NCI-H774 (cell line): ENCODE measurements around the gene RAD51AP2.
"Not testable (repeated sequence)": the region's sequence is repeated elsewhere in the genome, so short reads cannot be mapped to it uniquely, and the experiment has no call there.

Experiments
- DNase-seq: peaks from one replicate; lab custom pipeline; 2025; lab: John Stamatoyannopoulos, UW

The RAD51AP2 gene

DNA sequence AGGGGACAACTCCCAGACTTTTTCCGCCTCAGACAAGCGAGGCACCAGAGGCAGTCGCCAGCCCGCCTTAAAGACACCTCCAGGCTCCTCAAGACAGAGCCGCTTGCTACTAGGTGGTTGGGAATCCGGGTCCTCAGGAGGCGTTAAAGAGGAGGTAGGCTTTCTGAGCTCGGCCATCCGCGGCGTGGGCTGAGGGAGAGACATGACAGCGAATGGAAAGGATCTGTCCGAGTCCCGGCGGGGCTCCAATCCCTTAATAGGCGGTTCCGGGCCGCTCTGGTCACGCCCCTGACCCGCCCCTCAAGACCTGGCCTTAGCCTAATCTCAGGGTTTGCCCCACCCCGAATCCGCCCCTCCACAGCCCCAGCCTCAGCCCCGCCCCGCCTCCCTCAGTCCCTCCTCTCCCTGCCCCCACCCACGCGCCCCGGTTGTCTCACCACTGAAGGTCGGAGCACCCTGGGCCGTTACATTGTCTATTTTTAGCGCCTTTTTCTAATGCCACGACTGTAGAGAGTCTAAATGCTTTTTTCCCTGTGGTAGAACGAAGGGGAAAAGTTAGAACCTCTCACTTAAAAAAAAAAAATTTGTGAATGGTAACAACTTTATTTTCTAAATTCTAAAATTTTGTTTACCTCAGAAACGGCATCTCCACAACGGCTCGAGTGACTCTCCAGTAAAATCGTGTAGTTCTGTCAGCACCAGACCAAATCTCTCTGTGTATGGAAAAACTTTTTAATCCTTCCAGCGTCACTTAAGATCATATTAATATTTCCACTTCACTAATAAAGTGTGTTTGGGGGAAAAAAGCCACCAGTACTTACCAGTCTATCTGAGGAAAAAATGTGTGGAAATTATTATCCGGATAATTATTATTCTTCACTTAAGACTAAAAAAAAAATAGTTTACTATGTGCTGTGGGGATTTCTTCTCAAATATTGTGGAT, at the start of gene RAD51AP2:
Gene RAD51AP2, minus strand, starts transcription at position 229 of the 943 bp plus-strand sequence. Its CDS starts 25 bp downstream, at position 204.
- DNase-seq, result peak; percentile 42

DNA sequence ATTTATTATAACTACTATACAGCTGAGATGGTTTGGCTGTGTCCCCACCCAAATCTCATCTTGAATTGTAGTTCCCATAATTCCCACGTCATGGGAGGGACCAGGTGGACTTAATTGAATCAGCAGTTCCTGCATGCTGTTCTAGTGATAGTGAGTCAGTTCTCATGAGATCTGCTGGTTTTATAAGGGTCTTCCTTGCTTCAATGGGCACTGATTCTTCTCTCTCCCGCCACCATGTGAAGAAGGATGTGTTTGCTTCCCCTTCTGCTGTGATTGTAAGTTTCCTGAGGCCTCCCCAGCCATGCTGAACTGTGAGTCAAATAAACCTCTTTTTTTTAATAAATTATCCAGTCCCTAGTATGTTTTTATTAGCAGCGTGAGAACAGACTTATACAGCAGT, 47.5 kb upstream of the RAD51AP2 start:
- DNase-seq, result not testable (repeated sequence)

DNA sequence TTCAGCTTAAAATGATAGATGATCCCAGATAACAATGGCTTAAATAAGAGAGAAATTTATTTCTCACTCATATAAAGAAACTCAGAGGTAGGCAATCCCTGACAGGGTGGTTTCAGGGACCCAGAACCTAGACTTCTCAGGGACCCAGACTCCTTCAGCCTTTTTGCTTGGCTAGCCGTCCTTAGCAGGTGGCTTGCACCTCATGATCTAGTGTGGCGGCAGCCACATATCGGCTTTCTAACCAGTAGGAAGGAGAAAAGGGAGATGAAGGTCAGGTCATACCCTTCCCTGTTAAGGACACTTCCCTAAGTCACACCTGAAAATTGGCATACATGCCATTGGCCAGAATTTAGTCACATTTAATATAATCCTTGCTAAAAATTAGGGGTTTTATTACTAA, 40.6 kb upstream of the RAD51AP2 start:
- DNase-seq, result no peak

DNA sequence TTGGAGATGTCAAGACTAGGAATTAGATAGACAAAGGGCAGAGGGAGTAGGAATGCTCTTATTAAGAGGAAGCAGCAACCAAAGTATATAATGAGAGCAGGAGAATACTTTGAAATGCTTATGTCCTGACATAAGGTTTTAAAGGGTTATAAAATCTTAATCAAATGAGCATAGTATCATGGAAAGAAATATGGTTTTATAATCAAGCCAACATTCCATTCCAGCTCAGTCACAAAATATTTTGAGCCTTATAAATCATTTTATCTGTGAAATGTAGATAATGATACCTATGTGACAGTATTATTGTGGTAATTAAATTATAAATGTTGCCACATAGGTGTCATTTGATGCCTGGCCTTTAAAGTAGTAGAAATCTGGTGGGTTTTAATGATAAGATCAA, 39.8 kb upstream of the RAD51AP2 start:
- no peak for DNase-seq

DNA sequence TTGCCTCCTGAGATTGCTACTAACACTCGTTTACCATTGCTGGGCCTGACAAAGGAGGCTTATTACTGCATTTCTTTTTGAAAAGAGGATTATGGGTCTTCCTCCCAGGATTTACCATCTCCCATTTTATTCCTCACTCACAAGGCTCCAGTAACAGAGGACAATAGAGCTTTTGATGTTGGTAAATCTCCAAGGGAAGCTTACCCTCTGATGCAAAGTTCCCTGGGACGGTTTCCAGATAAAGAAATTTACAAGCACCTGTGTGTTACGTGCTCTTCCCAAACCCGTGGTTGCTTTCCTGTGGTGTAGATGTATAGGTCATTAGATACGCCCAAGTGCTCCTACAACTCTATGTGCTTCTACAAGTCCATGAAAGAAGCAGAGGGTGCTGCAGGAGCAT, 39.4 kb upstream of the RAD51AP2 start:
- DNase-seq, result no peak

DNA sequence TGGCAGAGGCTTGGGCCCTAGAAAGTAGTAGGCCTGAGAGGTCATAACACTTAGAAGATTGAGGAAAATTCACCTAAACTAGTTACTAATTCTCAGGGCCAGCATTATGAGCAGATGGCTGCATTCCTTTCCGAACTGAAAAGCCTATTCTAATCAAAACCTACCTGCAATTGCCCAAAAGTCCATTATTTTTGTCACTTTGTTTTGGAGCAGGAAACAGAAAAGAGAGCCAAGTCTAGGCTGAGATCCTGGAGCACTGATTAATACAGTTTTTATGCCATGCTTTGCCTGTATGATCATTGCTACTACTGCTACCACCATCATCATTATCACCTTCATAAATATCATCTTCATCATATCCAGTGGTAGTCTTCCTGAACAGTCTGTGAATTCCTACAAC, 36.9 kb upstream of the RAD51AP2 start:
- no peak for DNase-seq

DNA sequence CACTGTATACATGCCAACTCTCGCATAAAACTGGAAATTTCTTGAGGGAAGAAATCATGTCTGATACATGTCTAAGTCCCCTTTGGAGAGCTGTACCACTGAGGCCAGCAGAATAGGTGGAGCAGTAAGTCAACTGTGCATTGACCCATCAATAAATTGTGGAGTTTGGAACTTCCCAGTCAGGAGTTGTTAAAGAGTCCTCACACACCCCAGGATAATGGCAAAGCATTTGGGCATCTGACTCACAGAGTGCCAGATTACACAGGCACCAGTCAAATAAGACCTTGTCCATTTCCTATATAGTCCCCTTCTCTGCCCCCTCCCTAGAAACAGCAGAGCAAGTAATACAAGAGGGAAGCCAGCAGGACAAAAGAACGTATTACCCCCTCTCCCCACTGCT, 32.7 kb upstream of the RAD51AP2 start:
- no peak for DNase-seq

DNA sequence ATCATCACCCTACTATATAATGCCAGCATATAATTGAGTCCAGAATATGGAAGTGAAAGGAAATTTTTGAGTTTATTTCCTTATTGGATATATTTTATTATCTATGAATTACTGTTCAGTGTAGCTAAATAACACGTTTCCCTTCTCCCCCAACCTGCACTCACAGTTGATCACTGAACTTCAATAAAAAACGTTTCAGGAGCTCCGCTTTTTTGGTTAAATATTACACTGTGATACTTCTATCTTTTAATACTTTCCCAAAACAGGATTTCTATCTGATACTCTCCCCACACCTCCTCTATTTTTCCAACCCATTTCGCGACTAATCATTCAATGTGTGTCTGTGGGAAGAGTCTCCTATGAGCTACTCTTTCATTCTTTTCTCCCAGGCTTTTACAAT, 29.5 kb upstream of the RAD51AP2 start:
- DNase-seq, result no peak

DNA sequence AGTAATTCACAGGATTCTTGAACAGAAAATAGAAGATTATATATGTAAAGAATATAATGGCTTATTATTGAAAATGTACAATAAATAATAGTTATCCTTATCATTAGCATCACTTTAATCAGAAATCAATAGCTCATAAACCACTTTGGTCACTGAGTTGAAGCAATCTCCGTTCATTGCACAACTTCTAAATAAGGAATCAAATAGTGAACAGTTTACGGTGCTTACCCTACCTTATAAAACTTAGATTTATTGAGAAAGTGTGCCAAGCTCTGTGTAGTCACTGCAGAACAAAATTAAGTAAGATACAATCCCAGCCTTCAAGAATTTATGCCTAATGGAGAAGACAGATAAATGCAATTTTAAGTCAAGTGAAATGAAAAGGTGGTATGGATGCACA, 29.0 kb upstream of the RAD51AP2 start:
- no peak for DNase-seq

DNA sequence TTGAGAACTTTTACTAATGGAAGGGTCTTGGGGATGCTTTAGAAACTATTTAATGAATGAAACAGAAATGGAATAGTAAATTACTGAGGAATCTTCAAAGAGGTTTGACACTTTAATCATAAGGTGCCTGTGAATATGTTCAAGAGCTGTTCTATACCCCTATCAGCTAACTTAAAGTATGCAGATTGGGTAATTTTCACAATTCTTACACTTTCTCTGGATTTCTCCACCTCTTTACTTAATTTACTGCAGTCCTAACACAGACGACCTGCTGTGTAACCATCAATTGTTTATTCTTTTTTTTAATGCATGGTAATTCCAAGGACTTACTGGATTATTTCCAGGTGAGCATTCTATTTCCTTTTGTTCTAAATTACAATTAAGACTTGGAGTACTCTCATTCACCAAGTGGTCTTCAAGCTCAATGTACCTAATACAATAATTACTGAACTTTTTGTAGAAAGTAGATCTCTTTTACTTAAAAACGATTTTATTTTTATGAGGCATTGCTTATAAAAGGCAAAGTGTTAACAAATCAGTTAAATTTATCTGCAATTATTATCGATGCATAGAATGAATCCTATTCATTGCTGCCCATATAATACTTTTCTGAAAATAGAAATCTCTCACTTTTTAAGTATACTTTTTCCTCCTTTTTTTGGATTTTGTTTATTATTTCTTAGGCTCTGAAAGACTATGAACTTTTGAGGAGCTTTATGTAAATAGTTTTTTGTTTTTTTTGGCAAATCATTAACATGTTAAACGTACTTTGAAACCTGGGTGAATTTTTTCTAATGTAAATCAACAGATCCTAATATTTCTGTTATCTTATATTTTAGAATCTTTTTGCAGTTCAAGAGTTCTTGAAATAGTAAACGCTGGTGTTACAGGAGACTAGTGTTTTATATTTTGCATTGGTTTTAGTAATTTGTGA, 27.7 kb upstream of the RAD51AP2 start:
- DNase-seq, result no peak

DNA sequence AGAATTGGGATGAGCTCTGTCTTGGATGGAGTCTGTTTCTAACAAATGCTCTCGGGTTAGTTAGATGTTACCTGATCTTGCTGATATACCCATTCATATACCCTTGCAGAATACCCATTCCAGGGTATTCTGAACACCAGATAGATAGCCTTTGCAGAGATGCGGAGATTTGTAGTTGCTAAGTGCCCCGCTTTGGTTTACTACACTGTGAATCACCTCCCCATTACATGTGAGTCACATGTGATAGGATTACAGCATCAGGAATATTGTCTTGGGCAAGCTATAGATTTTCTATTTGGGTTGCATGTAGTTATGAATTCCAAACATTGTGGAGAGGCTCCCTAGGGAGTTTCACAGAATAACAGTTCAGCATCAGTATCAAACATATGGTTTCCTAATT, 26.0 kb upstream of the RAD51AP2 start:
- DNase-seq, result no peak

DNA sequence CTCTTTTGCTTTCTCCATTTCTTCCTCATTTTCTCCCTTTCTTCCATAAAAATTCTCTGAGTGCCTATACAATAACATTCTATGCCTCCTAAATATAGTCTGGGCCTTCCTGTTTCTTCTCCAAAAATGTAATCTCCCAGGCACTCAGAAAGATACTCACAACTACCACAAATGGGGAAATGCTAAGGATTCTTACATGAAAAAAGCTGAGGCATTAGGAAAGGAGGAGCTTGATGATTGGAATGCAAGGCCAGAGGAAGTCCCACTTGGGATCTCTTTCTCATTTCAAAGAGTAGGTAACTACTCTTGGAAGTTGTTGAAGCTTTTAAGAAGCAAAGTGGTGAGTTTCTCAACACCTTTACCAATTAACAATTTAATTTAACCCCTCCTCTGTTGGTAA, 25.6 kb upstream of the RAD51AP2 start:
- DNase-seq, result no peak

DNA sequence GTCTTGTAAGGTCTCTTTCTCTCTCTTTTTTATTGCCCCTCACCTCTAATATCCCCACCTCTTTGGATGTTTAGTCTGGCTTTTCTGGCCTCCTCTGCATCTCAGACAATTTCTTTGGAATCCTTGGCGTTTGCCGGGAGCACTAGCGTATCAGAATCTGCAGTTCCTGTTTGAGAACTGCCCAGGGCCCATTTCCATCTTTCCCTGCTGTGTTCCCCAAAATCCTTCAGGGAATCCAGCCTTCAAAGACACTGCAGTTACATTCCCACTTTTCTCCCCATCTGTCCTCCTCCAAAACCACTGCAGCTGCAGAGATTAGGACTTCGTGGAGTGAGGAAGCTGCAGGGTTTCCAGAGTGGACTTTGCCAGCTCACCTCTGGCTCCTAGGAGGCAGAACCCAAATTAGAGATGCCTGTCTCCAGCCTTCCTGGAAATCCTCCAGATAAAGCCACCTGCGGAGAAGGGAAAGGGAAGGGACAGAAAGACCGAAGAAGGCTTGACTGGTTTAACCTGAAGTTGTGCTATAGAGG, 25.0 kb upstream of the RAD51AP2 start:
- no peak for DNase-seq

DNA sequence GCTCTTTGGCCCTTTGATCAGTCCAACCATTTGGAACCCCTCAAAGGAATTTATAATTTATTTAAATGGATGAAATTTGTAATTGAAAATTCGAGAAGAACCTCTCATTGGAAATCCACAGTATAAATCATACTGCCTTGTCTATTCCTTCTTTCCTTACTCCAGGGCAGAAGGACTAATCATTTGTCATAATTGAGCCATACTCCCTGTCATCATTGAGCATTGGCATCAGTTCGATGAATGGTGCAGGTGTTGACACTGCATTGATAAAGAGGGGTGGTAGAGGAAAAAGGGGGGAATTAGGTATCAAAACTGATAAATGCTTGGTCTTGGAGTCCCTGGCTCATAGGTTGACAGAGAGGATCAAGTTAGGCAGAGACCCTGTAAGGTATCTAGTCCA, 24.2 kb upstream of the RAD51AP2 start:
- DNase-seq, result no peak

DNA sequence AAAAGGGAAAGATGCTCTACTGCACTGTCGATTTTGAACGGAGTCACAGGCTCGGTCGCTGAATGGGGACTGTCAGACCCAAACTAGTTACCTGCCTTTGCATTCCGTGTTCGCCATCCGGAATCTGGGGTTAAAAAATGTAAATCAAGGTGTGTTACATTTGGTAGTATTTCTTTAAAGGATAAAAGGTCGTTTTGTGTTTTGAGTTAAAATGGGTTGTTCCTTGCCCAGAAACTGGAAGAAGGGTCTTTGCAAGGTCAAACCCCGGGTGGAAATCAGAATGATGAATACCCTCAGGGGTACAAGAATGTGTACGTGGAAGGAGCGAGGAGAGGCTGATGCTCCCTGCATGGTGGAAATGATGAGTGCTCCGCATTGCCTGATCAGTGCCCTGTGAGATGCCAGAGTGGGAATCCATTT, 23.3 kb upstream of the RAD51AP2 start:
- no peak for DNase-seq

DNA sequence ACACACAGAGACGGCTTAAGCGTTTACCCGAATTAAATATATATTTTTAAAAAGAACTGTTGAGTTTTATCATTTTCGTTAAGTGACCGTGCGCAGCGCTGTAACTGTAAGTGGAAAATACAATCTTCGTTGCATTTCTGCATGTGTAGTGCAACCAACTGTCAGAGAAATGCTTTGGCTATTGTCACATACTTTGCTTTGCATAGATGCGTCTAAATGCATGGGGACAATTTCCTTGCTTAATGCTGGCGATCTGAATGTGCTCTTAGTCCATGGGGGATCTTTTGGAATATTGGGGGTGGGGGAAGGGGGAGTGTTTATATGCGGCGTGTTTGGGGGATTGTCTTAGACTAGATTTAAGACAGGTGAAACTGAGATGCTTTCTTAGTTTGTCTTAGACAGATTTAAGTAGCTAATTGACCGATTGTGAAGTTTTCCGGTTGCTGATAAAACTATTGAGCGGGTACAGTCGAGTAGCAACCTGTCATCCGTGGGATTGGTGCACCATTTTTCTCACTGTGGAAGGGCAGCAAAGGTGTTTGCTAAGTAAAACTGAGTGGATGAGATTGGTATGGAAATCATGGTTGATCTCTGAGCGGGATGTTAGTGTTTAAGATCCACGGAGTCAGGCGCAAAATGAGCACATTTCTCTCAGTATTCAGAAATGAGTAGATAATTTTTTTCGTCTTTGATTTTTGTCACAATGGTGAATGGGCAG, 22.7 kb upstream of the RAD51AP2 start:
- no peak for DNase-seq

DNA sequence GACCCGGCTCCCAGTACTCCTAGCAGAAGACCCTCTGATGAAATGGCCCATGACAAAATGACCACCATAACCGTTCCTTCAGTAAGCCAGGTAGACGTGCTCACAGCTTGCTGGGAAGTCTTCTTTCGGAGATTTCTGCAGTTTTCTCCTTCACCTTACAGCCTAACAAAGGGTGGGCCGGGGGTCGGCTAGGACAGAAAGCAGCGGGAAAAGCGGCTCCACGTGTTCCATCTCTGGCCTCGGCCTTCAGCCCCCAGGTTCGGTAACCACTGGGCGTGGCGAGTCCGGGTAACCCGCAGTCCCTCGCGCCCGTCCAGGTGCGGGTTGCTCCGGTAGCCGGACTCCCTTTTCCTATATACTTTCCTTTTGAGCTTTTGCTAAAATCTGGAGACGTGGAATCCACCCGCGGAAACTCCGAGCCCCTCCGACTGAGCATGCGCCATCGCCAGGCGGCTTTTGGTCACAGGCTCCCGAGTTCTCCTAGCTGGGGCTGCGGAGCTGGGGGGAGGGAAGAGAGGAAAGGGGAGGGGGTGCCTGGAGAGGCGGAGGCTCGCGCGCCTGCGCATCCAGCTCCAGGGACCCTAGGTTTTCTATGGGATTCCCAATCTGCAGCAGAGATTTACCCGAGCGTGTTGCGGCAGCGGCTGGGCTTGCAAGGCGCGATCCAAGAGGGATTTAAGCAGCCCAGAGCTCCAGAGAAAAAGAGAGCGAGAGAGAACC, 22.0 kb upstream of the RAD51AP2 start, which contains the start of gene VSNL1:
Gene VSNL1, plus strand, starts transcription at position 604 of the 720 bp plus-strand sequence. CDS start 51,379 bp downstream, outside the sequence.
- peak; percentile 8 for DNase-seq

DNA sequence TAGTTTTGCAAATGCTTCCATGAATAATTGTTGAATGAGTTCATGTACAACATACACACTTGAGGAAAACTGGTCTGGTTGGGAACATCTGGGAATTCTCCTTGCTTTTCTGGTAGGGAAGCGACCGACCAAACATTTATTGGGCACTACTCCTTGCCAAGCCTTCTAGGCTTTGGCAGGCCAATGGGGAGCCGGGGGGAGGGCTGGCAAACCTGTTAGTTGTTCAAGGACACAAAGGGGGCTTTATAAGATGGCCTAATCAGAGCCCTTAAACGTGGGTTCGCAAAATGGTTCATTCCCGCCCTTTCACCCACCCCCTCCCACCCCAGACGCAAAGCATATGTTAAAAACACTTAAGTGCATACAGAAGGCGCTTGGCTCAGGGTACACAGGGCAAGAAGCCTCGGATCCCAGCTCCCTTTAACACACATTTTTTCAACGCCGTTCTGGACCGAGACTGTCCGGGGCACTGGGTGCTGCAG, 21.4 kb upstream of the RAD51AP2 start:
- no peak for DNase-seq

DNA sequence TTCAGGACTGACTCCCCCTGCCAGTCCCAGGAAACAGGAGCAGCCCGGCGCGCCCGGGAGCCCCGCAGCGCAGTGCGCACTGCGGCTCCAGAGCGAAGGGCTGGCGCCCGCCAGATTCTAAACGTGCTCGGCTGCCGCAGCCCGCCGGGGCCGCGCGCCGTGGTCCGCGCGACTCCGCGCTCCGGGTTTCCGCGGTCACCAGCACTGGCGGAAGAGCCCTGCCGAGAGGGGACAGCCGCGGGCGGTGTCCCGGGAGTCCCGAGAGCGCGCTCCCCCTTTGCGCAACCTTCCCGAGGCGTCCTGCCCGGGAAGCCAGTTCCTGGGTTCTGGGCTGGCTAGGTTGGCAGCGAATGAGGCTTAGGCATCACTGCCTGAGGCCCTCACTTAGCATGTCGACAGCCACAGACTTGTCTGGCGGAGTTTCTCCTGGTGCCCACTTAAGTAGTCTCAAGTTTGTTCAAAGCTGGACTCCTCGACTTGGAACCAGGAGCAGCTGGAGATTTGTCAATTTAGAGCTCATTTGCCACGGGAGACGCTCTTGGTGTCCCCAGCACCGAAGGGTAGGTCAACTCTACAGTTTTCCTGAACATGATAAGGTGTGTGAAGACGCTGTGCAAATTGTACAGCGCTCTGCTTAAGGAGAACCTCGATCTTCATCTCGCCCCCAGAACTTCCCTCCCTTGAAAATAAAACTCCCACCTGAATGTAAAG, 20.8 kb upstream of the RAD51AP2 start:
- no peak for DNase-seq
